GM23338 (cell line): ENCODE data around the gene QPCTL. TPM values are rescaled to one million over a fixed set of nuclear protein-coding genes. Genes with fewer than 3 reads are reported as not detected.

ENCODE experiments used
- ATAC-seq: fragments of 200-7000 bp; cut with Tn5 transposase; 3 replicates; pipeline ENCODE4 v1.9.1; 2020
- DNase-seq: peaks from one replicate; pipeline ENCODE4 v3.0.0-alpha.2; 2015; ENCODE audit warnings: low spot score
- H2AFZ ChIP-seq: fragments of 200-600 bp; sonication (generic); 2 replicates; pipeline ENCODE4 v1.8.0; 2016; ENCODE audit warnings: antibody characterized with exemption, mild to moderate bottlenecking, moderate library complexity
- H3F3A ChIP-seq: fragments of 200-600 bp; sonication (generic); replicated peaks from 2 replicates; pipeline ENCODE4 v1.8.0; 2017; ENCODE audit warnings: antibody characterized with exemption, mixed run types, low read depth
- H3K27ac ChIP-seq: fragments of 200-600 bp; sonication (generic); 2 replicates; pipeline ENCODE4 v1.6.1; 2016; ENCODE audit warnings: low read depth
- H3K27me3 ChIP-seq: fragments of 200-600 bp; sonication (generic); 2 replicates; pipeline ENCODE4 v1.8.0; 2016; ENCODE audit warnings: mild to moderate bottlenecking, mixed run types, moderate library complexity; ENCODE audit not compliant: insufficient read depth
- H3K36me3 ChIP-seq: fragments of 200-600 bp; sonication (generic); 2 replicates; pipeline ENCODE4 v1.8.0; 2016; ENCODE audit warnings: mild to moderate bottlenecking; ENCODE audit not compliant: insufficient read depth
- H3K4me1 ChIP-seq: fragments of 200-600 bp; sonication (generic); 2 replicates; pipeline ENCODE4 v1.8.0; 2016; ENCODE audit warnings: mild to moderate bottlenecking, moderate library complexity; ENCODE audit not compliant: insufficient read depth
- H3K4me2 ChIP-seq: fragments of 200-600 bp; sonication (generic); 2 replicates; pipeline ENCODE4 v1.7.1; 2017; ENCODE audit warnings: mixed run types
- H3K4me3 ChIP-seq: fragments of 200-600 bp; sonication (generic); 2 replicates; pipeline ENCODE4 v1.6.1; 2016; ENCODE audit warnings: mixed run types
- H3K79me2 ChIP-seq: fragments of 200-600 bp; sonication (generic); replicated peaks from 2 replicates; pipeline ENCODE4 v1.8.0; 2017; ENCODE audit warnings: mild to moderate bottlenecking; ENCODE audit not compliant: insufficient read depth
- H3K9me2 ChIP-seq: fragments of 200-600 bp; sonication (generic); 2 replicates; pipeline ENCODE4 v1.8.0; 2017; ENCODE audit not compliant: insufficient read depth
- H4K20me1 ChIP-seq: fragments of 200-600 bp; sonication (generic); replicated peaks from 2 replicates; pipeline ENCODE4 v1.8.0; 2017; ENCODE audit warnings: mild to moderate bottlenecking; ENCODE audit not compliant: insufficient read depth
- H3K27ac Mint-ChIP-seq: 2 replicates; pipeline ENCODE4 v1.8.0; 2020; ENCODE audit warnings: inconsistent platforms, mild to moderate bottlenecking, moderate library complexity, mixed read lengths
- H3K27me3 Mint-ChIP-seq: 3 replicates; pipeline ENCODE4 v1.8.0; 2022; ENCODE audit warnings: low read depth, mild to moderate bottlenecking, moderate library complexity, mixed read lengths, inconsistent platforms; ENCODE audit not compliant: insufficient read depth, poor library complexity
- H3K36me3 Mint-ChIP-seq: 3 replicates; pipeline ENCODE4 v1.8.0; 2021; ENCODE audit warnings: low read depth, mild to moderate bottlenecking, inconsistent platforms, moderate library complexity, mixed read lengths
- H3K4me1 Mint-ChIP-seq: 3 replicates; pipeline ENCODE4 v1.8.0; 2020; ENCODE audit warnings: mild to moderate bottlenecking, inconsistent platforms, mixed read lengths
- H3K4me3 Mint-ChIP-seq: 3 replicates; pipeline ENCODE4 v1.8.0; 2021; ENCODE audit warnings: moderate library complexity, mild to moderate bottlenecking, inconsistent platforms, mixed read lengths
- H3K9me3 Mint-ChIP-seq: 3 replicates; pipeline ENCODE4 v1.8.0; 2020; ENCODE audit warnings: moderate library complexity, mild to moderate bottlenecking, inconsistent platforms, mixed read lengths
- CREB1 ChIP-seq: fragments of 250-450 bp; sonication (Bioruptor Pico); IDR thresholded peaks from 2 replicates; pipeline ENCODE4 v1.5.0; 2020; ENCODE audit warnings: low read depth, mild to moderate bottlenecking, moderate library complexity
- ETS1 ChIP-seq: IDR thresholded peaks from 2 replicates; pipeline ENCODE4 v1.6.1; 2016; ENCODE audit warnings: antibody characterized with exemption
- EZH2phosphoT487 ChIP-seq: fragments of 200-600 bp; sonication (generic); IDR thresholded peaks from one replicate; pipeline ENCODE4 v1.8.1; 2018; ENCODE audit warnings: antibody characterized with exemption; ENCODE audit not compliant: unreplicated experiment
- JUNB ChIP-seq: IDR thresholded peaks from one replicate; pipeline ENCODE4 v1.6.1; 2016; ENCODE audit warnings: antibody characterized with exemption; ENCODE audit not compliant: unreplicated experiment
- NANOG ChIP-seq: IDR thresholded peaks from 2 replicates; pipeline ENCODE4 v1.6.1; 2016; ENCODE audit warnings: antibody characterized with exemption, borderline replicate concordance
- POLR2AphosphoS5 ChIP-seq: IDR thresholded peaks from 2 replicates; pipeline ENCODE4 v1.6.1; 2016; ENCODE audit warnings: antibody characterized with exemption, low read depth
- REST ChIP-seq: IDR thresholded peaks from one replicate; pipeline ENCODE4 v1.6.1; 2018; ENCODE audit warnings: antibody characterized with exemption; ENCODE audit not compliant: unreplicated experiment
- ZNF114 ChIP-seq: fragments of 250-450 bp; sonication (Bioruptor Pico); IDR thresholded peaks from 2 replicates; pipeline ENCODE4 v1.5.0; 2020; ENCODE audit warnings: mild to moderate bottlenecking, moderate library complexity
- ZNF331 ChIP-seq: fragments of 250-450 bp; sonication (Bioruptor Pico); IDR thresholded peaks from 2 replicates; pipeline ENCODE4 v1.5.0; 2020; ENCODE audit warnings: low read depth, mild to moderate bottlenecking, moderate library complexity
- polyA plus RNA-seq: library from polyadenylated mRNA; unstranded; fragments of >200 nt; fragmentation: Nextera tagmentation; extraction: Ambion mirVana; gene quantifications from 2 replicates; pipeline ENCODE4 v1.2.1, GENCODE V29; 2016
- total RNA-seq: library from RNA; depleted of rRNA; stranded (reverse); fragments of >200 nt; shearing (Covaris generic); gene quantifications from 2 replicates; pipeline ENCODE4 v1.2.3, GENCODE V29; 2014

Gene QPCTL
- total and polyA plus RNA-seq, 2 experiments from 2014 or later, result 10.6 to 26.2 TPM

DNA sequence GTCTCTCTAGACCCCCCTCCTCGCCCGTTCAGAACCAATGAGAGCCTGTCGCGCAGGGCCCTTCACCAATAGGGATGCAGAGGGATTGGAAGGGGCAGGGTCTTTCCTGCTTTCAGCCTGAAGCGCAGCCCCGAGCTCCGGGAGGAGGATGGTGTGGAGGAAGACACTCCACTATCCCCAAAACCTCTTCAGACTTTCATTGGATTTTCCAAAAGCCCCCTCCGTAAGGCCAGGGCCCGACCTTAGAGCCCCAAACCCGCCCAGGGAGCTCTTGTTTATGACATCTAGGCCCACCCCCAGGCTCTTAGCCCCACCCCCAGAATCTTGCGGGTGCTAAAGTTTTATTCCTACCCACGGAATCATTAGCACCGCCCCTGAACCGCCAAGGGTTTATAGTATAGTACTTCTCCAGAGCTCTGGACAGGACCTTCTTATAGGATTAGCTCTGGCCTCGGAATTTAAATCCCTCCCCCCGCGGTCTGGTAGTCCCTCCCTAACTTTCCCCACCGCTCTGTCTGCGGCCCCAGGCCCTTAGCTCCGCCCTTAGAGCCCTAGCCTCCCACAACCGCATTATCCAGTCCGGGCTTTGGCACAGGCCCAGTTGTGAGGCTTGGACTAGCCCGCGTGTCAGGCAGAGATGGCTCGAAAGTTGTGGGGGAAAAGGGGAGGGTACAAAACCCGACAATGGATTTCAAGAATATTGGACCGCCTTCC, 46.7 kb upstream of the QPCTL start:
- Mint-ChIP-seq H3K36me3 (peaks cover 3% of the 10 kb centered on the region; the same call in 1 of the 3 replicates), H3K27me3 (peaks cover 37% of the 10 kb centered on the region), H3K4me3 (peak overlapping the region; percentile 79), H3K4me1 (peaks cover 34% of the 10 kb centered on the region), H3K9me3 (peaks cover 24% of the 10 kb centered on the region; the same call in 2 of the 3 replicates), H3K27ac (no peak overlapping the region)
- H3K79me2 ChIP-seq, result no peaks in the 10 kb centered on the region
- H3K9me2 ChIP-seq, result no peaks in the 10 kb centered on the region
- DNase-seq, result peak; percentile 98
- peaks cover 27% of the 10 kb centered on the region for H3K4me1 ChIP-seq
- peak overlapping the region; percentile 90 for H3K4me3 ChIP-seq
- TF ChIP-seq ZNF114 (CRISPR knock-in tag) (no peak), EZH2phosphoT487 (no peak), NANOG (no peak), JUNB (no peak), CREB1 (CRISPR knock-in tag) (peak; percentile 70), REST (no peak), ETS1 (no peak), ZNF331 (no peak), POLR2AphosphoS5 (peak; percentile 17; the same call in 1 of the 2 replicates)
- ATAC-seq, result peak; percentile 67
- peaks cover 23% of the 10 kb centered on the region for H3F3A ChIP-seq
- H4K20me1 ChIP-seq, result no peaks in the 10 kb centered on the region
- no peak overlapping the region for H3K27ac ChIP-seq
- no peaks in the 10 kb centered on the region for H3K36me3 ChIP-seq
- H2AFZ ChIP-seq, result peak overlapping the region; percentile 61; the same call in 1 of the 2 replicates
- H3K27me3 ChIP-seq, result peaks cover 18% of the 10 kb centered on the region
- H3K4me2 ChIP-seq, result peak overlapping the region; percentile 93

DNA sequence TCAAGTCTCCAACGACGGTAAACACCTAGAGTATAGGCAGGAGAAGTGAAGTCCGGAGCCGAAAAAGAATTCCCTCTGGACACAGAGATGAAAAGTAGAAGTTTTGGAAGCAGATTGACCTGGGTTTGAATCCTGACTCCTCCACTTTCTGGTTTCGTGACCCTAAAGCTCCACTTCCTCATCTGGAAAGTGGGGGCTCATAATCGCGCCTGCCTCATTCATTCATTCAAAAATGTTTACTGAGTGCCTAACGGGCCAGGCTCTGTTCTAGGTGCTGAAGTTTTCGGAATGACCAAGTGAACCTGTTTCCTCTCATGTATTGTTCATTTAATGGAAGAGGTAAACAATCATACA, 46.1 kb upstream of the QPCTL start:
- peaks cover 3% of the 10 kb centered on the region; the same call in 1 of the 3 replicates for H3K36me3 Mint-ChIP-seq
- H3K4me3 Mint-ChIP-seq, result peak overlapping the region; percentile 79
- no peak overlapping the region for H3K27ac Mint-ChIP-seq
- Histone ChIP-seq H3K27me3 (peaks cover 18% of the 10 kb centered on the region), H2AFZ (peak overlapping the region; percentile 77; the same call in 1 of the 2 replicates), H3K4me2 (peak overlapping the region; percentile 50), H4K20me1 (no peaks in the 10 kb centered on the region), H3K36me3 (no peaks in the 10 kb centered on the region), H3F3A (peaks cover 19% of the 10 kb centered on the region), H3K79me2 (no peaks in the 10 kb centered on the region), H3K27ac (no peak overlapping the region), H3K9me2 (no peaks in the 10 kb centered on the region), H3K4me1 (peaks cover 27% of the 10 kb centered on the region), H3K4me3 (peak overlapping the region; percentile 90)
- DNase-seq, result no peak
- peaks cover 29% of the 10 kb centered on the region for H3K4me1 Mint-ChIP-seq
- peaks cover 21% of the 10 kb centered on the region; the same call in 2 of the 3 replicates for H3K9me3 Mint-ChIP-seq
- H3K27me3 Mint-ChIP-seq, result peaks cover 34% of the 10 kb centered on the region
- ATAC-seq, result no peak
- peak; percentile 35 for TF ChIP-seq REST
